Activated CD8-positive, alpha-beta memory T cell treated with anti-CD3 and anti-CD28 coated beads, Interleukin-2, amount 50 U/mL, for 1 hour (primary cell): Measurements from ENCODE around the gene OR6M1.

Experiments
- DNase-seq: peaks from one replicate; pipeline ENCODE4 v3.0.0-alpha.2; 2020; ENCODE audit errors: extremely low read depth

The OR6M1 gene, protein sequence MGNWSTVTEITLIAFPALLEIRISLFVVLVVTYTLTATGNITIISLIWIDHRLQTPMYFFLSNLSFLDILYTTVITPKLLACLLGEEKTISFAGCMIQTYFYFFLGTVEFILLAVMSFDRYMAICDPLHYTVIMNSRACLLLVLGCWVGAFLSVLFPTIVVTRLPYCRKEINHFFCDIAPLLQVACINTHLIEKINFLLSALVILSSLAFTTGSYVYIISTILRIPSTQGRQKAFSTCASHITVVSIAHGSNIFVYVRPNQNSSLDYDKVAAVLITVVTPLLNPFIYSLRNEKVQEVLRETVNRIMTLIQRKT

DNA sequence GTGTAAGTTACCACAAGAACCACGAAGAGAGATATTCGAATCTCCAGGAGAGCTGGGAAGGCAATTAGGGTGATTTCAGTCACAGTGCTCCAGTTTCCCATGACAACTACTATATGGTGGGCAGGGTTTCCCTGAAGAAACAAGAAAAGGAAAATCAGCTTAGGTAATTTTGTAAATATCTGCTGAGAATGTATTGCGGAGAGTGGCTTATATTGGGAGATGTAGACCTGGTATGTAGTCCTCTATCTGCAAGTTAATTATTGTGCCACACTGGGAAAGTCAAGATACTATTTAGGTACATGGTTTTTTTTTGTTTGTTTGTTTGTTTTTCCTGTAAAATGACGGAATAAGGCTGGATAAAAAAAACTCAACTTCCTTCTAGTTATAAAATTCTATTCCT lies at the start of gene OR6M1:
OR6M1 (minus strand) TSS at position 101 of the 400 bp plus-strand sequence; CDS start at position 101, 0 bp downstream.
- no peak for DNase-seq

DNA sequence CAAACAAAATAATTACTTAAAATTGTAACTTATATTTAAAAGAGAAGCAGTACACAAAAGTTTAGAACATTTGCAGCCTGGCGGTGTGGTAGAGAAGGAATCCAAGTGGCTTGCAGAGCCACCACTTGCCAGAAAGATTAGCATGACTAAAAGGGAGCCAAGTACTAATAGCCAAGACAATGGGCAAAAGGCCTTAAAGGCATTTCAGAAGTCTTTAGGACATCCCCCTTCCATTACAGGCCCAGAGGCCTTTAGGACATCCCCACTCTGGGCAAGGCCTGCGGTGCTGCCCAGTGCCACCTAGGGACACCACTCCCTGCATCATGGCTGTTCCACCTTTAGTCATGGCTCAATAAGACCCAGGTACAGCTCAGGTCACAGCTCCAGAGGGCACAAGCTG lies 46.9 kb upstream of the OR6M1 start:
- DNase-seq: no peak

DNA sequence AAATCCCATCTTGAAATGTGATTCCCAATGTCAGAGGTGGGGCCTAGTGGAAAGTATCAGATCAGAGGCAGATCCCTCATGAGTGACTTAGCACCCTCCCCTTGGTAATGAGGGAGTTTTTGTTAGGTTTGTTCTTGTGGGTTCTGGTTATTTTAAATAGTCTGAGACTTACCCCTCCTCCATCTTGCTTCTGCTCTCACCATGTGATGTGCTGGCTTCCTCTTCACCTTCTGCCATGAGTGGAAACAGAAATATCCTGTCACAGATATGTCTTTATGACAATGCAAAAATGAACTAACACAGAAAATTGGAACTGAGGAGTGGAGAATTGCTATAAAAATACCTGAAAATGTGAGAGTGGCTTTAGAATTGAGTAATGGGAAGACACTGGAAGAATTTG lies 46.2 kb upstream of the OR6M1 start:
- DNase-seq: no peak

DNA sequence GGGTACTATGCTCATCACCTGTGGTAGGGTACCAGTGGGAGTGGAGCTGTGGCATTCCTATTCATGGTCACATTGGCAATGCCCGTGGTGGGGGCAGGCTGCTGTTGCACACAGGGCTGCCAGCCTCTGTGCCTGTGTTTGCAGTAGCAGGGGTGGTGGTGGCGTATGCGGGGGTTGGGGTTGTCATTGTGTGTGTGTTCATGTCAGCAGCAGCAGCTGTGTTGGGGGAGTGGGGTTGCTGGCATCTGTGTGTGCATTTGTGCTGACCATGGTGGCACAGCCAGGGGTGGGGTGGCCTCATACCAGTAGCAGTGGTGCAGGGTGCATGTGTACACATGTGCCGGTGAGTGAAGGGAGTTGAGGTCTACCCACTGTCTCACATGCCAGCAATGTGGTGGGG lies 45.0 kb upstream of the OR6M1 start:
- DNase-seq: no peak

DNA sequence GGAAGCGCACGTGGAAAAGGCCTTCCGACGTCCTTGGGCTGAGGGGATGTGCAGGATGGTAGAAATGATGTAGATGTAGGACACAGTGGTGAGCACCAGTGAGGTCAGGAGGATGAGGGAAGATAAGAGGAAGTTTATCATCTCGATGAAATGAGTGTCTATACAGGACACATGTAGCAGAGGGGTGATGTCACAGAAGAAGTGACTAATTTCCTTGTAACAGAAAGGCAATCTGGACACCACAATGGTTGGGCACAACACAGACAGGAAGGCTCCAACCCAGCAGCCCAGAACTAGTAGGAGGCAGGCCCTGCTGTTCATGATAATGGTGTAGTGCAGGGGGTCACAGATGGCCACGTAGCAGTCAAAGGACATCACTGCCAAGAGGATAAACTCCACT lies 35.0 kb upstream of the OR6M1 start:
- DNase-seq: no peak

DNA sequence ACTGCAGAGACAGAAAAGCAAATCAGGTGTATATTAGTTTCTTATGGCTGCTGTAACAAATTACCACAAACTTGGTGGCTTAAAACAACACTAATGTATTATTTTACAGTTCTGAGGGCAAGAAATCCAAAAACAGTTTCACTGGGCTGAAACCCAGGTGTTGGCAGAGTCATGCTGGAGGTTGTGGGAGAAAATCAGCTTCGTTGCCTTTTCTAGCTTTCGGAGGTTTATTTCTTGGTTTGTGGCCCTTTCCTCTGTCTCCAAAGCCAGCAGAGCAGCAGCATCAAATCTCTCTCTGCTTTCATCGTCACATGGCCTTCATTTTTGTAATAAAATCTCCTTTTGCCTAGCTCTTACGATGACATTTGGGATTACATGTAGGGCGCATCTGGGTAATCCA lies 33.0 kb upstream of the OR6M1 start:
- DNase-seq: no peak

DNA sequence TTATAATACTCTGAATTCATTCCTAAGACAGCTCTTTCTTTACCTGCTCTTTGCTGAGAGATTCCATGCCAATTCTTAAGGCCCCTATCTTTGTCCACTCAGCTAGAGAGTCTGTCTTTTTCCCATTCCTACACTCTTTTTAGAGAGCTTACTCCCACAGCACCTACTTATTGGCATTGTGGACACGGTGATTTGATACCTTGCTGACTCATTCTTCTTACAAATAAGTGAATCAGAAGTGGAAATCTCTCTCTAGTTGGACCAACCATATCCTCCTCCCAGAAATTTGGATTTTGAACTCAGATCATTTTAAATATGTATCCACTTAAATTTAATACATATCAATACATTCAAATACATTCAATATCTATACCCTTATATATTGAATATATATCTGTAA lies 32.5 kb upstream of the OR6M1 start:
- no peak for DNase-seq

DNA sequence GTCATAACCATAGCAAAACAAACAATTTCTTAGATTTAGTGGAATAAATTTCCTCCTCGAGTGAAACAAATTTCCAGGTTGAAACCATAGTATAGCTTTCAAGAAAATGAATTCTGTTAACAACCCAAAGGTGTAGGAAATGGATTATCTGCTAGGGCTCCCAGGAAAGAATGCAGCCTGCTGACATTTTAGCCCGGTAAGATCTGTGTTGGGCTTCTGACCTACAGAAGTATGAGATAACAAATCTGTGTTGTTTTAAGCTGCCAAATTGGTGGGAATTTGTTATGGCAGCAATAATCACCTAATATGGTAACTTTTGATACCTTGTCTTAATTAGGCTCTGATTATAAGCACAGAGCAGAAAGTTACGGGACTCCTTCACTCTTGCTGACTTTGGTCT lies 32.0 kb upstream of the OR6M1 start:
- DNase-seq: no peak

DNA sequence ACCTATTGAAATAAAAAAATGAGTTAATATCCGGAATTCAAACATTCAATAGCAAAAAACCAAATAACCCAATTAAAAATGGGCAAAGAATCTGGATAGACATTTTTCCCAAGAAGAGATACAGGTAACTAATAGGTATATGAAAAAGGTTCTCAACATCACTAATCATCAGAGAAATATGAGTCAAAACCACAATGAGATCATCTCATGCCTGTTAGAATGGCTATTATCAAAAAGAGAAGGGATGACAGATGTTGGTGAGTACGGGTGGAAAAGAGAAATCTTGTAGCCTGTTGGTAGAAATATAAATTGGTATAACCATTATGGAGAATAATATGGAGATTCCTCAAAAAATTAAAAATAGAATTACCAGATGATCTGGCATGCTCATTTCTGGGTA lies 26.9 kb upstream of the OR6M1 start:
- DNase-seq: no peak

DNA sequence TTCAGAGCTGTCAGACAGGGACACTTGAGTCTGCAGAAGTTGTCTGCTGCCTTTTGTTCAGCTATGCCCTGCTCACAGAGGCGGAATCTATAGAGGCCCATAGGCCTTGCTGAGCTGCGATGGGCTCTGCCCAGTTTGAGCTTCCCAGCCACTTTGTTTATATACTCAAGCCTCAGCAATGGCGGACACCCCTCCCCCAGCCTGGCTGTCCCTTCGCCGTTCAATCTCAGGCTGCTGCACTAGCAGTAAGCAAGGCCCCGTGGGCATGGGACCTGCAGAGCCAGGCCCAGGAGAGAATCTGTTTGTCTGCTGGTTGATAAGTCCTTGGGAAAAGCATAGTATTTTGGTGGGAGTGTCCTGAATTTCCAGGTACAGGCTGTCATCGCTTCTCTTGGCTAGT lies 23.6 kb upstream of the OR6M1 start:
- DNase-seq: no peak

DNA sequence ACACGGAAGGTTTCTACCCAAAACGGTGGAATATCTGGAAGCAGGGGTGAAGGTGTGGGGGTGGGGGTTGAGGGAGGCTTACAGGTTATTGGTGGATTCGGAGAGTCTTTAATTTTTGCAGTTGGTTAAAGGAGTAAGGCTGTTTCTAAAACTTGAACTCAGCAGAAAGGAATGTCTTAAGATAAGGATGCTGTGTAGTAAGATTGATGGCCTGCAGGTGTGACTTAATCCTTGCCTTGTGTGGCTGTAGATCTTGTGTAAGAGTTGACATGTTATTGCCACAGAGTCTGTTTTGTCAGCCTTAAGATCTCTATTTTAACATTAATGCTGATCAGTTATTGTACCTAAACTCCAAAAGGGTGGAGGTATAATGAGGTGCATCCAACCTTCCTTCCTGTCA lies 16.4 kb upstream of the OR6M1 start:
- DNase-seq: no peak

DNA sequence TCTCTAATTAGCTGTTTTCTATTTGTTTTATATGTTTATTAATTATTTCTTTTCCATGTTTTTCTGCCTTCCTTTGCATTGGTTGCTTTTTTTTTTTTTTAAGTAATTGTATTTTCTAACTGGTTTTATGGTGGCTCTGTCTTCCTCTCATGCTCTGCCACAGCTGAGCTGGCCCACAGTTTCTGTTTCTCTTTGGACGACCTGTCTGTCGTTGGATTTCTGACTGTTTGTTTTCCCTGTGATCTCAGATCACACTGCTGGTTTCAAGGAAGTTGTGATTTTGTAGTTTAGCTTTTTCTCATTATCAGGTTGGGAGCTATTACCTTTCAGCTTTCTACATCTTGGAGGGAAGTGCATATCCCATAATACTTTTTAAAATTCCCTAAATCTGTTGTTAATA lies 15.9 kb upstream of the OR6M1 start:
- no peak for DNase-seq

DNA sequence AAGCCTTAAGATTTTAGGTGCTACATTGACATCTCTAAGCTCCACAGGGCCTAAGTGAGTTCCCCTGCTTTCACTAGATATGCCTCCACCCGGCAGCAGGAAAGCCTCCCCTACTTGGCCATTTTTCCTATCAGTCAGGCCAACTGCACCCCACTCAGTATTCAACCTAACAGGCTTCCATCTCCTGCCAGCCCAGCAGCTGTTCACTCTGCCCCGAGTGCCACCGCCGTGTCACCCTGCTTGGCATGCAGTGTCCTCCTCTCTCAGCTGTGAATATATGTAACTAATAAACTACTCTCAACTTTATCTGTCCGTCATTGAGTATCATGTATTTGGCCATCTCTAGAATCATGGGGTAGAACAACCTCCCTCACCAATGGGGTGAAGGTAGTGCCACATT lies 9.0 kb upstream of the OR6M1 start:
- DNase-seq: no peak

DNA sequence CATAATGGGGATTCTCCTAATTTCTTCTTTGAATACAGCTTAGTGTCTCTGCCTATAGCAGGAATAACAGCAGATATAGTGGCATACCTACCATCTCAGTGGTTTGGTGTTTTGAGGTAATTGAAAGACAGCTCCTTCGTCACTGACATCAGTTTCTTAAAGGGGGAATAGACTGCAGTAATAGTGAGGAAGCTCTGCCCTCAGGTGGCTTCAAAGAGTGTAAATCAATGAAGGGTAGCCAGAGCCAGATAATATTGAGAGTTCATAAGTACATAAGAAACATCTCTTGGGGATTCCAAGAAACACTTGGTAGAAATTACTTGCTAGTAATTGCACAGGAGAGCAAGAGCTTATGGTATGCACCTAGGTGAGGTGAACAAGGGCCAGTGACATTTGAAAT lies 4.4 kb downstream of the OR6M1 start:
- DNase-seq: no peak

DNA sequence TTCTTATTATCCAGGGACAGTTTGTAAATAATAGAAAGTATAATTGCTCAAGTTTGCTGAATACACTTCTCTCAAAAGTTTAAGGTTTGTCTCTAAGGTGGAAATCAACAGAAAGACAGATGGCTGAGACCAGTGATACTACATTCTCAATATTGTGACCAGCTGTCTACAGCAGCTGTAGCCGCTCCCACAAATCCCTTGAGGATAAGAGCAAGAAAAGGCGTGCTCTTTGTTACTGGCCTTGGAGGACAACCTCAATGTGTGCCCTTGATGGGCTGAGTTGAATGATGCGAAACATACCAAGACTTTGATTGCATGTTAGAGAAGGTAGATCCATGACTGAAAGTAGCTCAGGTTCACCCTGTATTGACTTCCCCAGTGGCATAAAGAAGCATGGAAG lies 6.1 kb downstream of the OR6M1 start:
- no peak for DNase-seq

DNA sequence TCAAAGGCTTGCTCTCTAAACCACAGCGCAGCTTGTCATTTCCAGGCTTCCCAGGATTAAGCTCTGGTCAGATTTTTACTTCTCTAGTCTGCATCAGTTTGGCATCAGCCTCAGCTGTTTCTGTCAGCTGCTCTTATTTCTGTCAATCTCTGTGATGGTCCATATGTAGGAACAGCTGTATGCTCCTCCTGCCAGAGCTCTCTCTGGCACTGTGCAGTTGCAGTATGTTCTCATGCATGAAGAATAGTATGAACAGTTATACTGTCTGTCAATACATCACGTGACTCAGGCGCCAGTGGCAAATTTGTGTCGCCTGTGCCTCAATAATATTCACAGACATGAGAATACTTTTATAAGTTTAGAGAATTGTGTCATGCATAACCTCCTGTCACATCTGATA lies 6.7 kb downstream of the OR6M1 start:
- DNase-seq: no peak

DNA sequence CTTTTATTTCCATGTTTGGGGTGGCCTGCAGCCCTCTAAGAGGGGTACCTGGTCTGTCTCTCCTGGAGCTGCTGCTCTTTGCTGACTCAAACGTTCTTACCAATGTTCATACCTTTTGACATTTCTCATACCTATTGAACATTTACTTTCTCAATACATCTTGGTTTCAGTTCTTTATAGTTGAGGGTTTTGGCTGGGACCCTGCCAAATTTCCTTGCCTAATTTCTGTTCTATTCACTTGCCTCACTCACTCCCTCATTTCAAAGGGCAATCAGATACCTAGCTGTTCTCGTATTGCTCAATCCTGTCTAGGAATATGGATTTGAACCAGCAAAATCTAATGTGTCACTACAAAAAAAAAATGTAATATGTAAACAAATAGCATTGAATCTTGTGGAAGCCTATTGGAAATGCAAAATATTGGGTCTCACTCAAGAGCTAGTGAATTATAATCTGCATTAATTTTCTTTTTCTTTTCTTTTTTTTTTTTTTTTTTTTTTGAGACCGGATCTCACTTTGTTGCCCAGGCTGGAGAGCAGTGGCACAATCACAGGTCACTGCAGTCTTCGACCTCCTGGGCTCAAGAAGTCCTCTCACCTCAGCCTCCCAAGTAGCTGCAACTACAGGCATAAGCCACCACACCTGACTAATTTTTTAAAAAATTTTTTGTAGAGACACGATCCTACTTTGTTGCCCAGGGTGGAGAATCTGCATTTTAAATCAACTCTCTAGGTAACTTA lies 7.5 kb downstream of the OR6M1 start:
- no peak for DNase-seq

DNA sequence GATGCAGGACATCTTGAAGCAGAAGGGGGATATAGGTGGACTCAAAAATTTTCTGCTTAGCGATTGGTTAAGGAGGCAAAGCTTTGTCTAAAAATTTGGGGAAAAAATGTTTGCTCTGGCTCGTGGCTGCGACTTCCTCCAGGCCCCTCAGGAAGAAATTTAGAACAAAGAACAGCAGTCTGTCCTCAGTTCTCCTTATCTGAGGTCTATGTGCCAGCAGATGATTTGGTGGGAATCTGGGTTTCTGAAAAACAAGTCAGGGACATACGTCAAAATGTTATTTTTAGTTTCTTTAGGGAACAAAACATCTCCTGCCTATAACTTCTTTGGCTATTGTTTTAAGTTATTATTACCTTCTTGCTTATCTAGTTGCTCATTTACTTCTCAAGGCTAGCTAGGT lies 8.1 kb downstream of the OR6M1 start:
- no peak for DNase-seq

DNA sequence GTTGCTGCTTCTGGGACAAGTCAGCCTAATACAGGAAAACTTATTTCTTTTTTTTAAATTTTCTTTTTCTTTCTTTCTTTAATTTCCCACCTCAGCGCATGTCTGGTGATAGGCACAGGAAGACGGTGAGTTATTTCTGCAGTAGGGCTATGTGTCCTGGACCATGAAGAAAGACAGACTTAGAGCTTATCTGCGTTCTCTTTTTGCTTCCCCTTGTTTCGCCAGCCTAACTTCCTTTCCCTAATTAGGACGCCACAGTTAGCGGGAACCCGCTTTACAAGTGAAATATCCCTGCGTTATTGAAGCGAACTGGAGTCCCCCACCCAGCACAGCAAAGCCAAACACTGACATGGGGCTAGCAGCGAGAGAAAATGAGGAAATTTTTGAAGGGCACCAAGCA lies 8.6 kb downstream of the OR6M1 start:
- no peak for DNase-seq

DNA sequence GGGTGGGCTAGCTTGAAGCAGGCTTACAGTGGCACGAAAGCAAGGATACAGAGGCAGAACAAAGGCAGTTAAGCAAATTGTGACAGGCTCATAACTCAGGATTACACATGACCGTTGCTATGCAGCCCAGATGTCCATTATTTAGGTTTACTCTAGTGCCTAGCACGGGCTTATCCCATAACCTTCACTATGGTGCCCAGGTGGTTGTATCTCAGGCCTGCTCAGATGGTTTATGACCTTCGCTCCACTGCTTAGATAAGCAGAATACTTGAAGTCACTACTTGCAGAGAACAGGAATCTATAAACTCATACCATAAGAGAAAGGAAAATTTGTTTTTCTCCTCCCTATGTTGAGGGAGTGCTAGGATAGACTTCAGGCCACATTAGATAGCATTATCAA lies 9.0 kb downstream of the OR6M1 start:
- no peak for DNase-seq

DNA sequence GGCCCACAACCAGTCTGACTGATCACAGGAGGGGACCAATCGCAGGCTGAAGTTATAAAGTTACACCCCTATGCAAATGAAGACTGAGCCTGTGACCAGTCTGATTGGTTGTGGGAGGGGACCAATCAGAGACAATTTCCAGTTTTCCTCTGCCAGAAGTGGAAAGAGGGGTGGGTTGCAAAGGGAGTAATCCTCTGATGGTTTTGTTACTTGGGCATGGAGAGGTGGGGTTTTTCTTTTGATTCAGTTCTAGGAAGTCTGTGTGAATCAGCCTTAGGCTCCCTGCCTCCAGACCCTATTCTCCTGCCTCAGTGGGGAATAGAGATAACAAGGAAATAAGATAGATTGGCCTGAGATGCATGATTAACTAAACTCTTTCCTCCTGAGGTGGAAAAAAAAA lies 9.9 kb downstream of the OR6M1 start:
- no peak for DNase-seq

DNA sequence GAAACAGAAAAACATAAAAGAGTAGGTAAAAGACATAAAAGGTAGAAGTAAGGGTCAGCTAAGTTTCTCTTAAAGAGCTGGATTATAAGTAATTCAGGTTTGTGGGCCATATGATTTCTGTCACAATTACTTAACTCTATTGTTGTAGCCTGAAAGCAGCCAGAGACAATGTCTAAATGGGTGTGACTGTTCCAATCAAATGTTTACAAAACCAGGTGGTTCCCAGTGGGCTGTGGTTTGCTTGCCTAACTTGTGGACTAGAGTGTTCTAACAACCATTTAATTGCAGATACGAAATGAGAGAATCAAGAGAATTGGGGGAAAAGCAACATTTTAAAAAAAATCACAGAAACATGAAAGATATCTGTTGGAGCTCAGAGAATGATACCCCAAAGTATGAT lies 22.6 kb downstream of the OR6M1 start:
- no peak for DNase-seq

DNA sequence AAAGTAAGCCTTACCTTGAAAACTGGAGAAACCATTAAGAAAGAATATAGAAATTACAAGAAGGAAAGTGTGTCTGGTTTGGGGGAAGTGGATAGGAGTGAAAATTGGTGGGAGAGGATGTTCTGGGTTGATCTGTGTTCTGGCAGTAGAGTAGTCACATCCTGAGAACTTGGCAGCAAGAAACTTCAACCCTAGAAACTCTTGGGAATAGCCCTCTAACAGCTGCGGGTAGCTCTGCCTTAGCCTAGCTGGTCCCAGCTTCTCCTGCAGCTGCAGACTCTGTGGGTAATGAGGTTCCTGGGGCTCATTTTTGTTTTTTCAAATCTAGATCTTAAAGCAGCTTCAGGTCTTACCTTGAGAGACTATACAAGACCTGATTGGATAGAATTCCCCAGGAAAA lies 27.6 kb downstream of the OR6M1 start:
- DNase-seq: no peak
